Panc1 (cell line): ENCODE results near the gene MAD1L1. TPM values are rescaled to one million over a fixed set of nuclear protein-coding genes. Genes with fewer than 3 reads are reported as not detected.

Experiments used
- ATAC-seq: fragments of 200-7000 bp; cut with Tn5 transposase; 2 replicates; pipeline ENCODE4 v1.9.1; 2020; ENCODE audit warnings: mild to moderate bottlenecking, moderate library complexity
- BruUV-seq: library from RNA; stranded (reverse); fragments of 400-500 nt; replicated peaks from 2 replicates; lab custom pipeline; 2021; lab: Mats Ljungman, UMichigan
- CTCF ChIA-PET: fragments of 300-600 bp; sonication (Branson Sonifier 250); formaldehyde crosslinking; loops from one replicate; lab custom pipeline; 2022; ENCODE audit warnings: antibody characterized with exemption; lab: Charles Lee
- POLR2A ChIA-PET: fragments of 300-600 bp; sonication (Branson Sonifier 250); formaldehyde crosslinking; loops from one replicate; lab custom pipeline; 2022; ENCODE audit warnings: antibody characterized with exemption; lab: Charles Lee
- DNase-seq: peaks from one replicate; pipeline ENCODE4 v3.0.0-alpha.2; 2010; ENCODE audit warnings: low read depth, low spot score
- H3K27ac ChIP-seq: 2 replicates; pipeline ENCODE4 v1.5.1; 2011; ENCODE audit warnings: mild to moderate bottlenecking, low read length, inconsistent platforms
- H3K27me3 ChIP-seq: fragments of 200-500 bp; sonication (Bioruptor generic); 2 replicates; pipeline ENCODE4 v1.6.0; 2014; ENCODE audit warnings: low read length, inconsistent platforms; ENCODE audit not compliant: control insufficient read depth, insufficient read depth
- H3K36me3 ChIP-seq: fragments of 200-500 bp; sonication (Bioruptor generic); 2 replicates; pipeline ENCODE4 v1.5.1; 2014; ENCODE audit warnings: inconsistent platforms, mild to moderate bottlenecking, low read length, moderate library complexity; ENCODE audit not compliant: control insufficient read depth, insufficient read depth
- H3K4me1 ChIP-seq: 2 replicates; pipeline ENCODE4 v1.5.1; 2011; ENCODE audit warnings: inconsistent platforms, mild to moderate bottlenecking, low read length, moderate library complexity; ENCODE audit not compliant: control insufficient read depth, insufficient read depth
- H3K4me3 ChIP-seq, 2 experiments: 2 replicates each; pipeline ENCODE4 v1.5.1; 2011 to 2012; ENCODE audit warnings: low read depth in 2 of 2, low read length in 2 of 2, mild to moderate bottlenecking in 2 of 2, inconsistent platforms in 1 of 2, moderate library complexity in 1 of 2
- H3K9me3 ChIP-seq: fragments of 200-500 bp; sonication (Bioruptor generic); 2 replicates; pipeline ENCODE4 v1.5.1; 2014; ENCODE audit warnings: low read depth, mild to moderate bottlenecking, inconsistent platforms, low read length, moderate library complexity; ENCODE audit not compliant: control insufficient read depth, insufficient read depth
- CTCF ChIP-seq: fragments of 450-650 bp; IDR thresholded peaks from 2 replicates; pipeline ENCODE4 v1.5.1; 2017; ENCODE audit warnings: mild to moderate bottlenecking
- POLR2AphosphoS5 ChIP-seq: IDR thresholded peaks from 2 replicates; pipeline ENCODE4 v1.6.1; 2012; ENCODE audit warnings: mild to moderate bottlenecking, low read depth, low read length, moderate library complexity
- REST ChIP-seq, 2 experiments: IDR thresholded peaks; 2 replicates each; pipeline ENCODE4 v1.6.1; 2011 to 2012; ENCODE audit warnings: low read depth in 2 of 2, control low read depth in 1 of 2, low read length in 1 of 2, mild to moderate bottlenecking in 1 of 2, moderate library complexity in 1 of 2; ENCODE audit not compliant: insufficient read depth in 1 of 2
- SIN3A ChIP-seq: IDR thresholded peaks from 2 replicates; pipeline ENCODE4 v1.6.1; 2012; ENCODE audit warnings: low read depth, mild to moderate bottlenecking, low read length, moderate library complexity, borderline replicate concordance; ENCODE audit not compliant: insufficient read depth
- TCF7L2 ChIP-seq: IDR thresholded peaks from 2 replicates; pipeline ENCODE4 v1.6.1; 2011; ENCODE audit warnings: mild to moderate bottlenecking, low read depth, low read length, inconsistent platforms
- in situ Hi-C: cut with HindIII; loops from 2 replicates; pipeline ENCODE4 v1.10.0; 2016; ENCODE audit warnings: low sequenced_read_pairs, low pct_unique_long_range_greater_than_20kb
- intact Hi-C: fragments of 100-400 bp; cut with micrococcal nuclease; formaldehyde crosslinking; loops from one replicate; pipeline ENCODE4 v1.10.0; 2022; ENCODE audit not compliant: unreplicated experiment
- total RNA-seq: library from RNA; stranded (reverse); gene quantifications from one replicate; pipeline ENCODE4 v1.2.1, GENCODE V29; 2021; ENCODE audit not compliant: unreplicated experiment

Gene MAD1L1
- total RNA-seq, 1 experiment from 2014 or later, result 70.8 TPM

GRCh38 chr7:1915326-1915725, 317.4 kb downstream of the MAD1L1 start:
- no TSS peak for BruUV-seq
- in situ Hi-C loops (no loop called here), intact Hi-C loops (no loop called here)
- Histone ChIP-seq H3K36me3 (no peaks in the 10 kb centered on the region), H3K4me3 (no peak overlapping the region), H3K27ac (no peak overlapping the region), H3K4me1 (no peaks in the 10 kb centered on the region), H3K9me3 (no peaks in the 10 kb centered on the region), H3K27me3 (no peaks in the 10 kb centered on the region)
- CTCF ChIA-PET, result no interaction called here
- DNase-seq, result no peak
- TF ChIP-seq TCF7L2, result no peak
- TF ChIP-seq POLR2AphosphoS5, result no peak
- no peak for TF ChIP-seq REST (IDR thresholded peaks at IDR 0.05; ENCODE audit: insufficient read depth in 1 of 2, low read depth in 2 of 2, low read length in 1 of 2)
- no peak for TF ChIP-seq SIN3A
- no peak for TF ChIP-seq CTCF
- no peak for ATAC-seq
- POLR2A ChIA-PET, result no interaction called here

GRCh38 chr7:1914743-1915142, 318.0 kb downstream of the MAD1L1 start:
- in situ Hi-C loops (no loop called here), intact Hi-C loops (no loop called here)
- no peaks in the 10 kb centered on the region for H3K36me3 ChIP-seq
- no peaks in the 10 kb centered on the region for H3K4me1 ChIP-seq
- TF ChIP-seq REST (IDR thresholded peaks at IDR 0.05; ENCODE audit: insufficient read depth in 1 of 2, low read depth in 2 of 2, low read length in 1 of 2) (no peak), CTCF (no peak), POLR2AphosphoS5 (no peak), SIN3A (no peak)
- no peaks in the 10 kb centered on the region for H3K27me3 ChIP-seq
- BruUV-seq, result no TSS peak
- ChIA-PET POLR2A (no interaction called here), CTCF (no interaction called here)
- H3K27ac ChIP-seq, result no peak overlapping the region
- no peaks in the 10 kb centered on the region for H3K9me3 ChIP-seq
- H3K4me3 ChIP-seq, result no peak overlapping the region
- no peak for DNase-seq
- ATAC-seq, result no peak
